HepG2 (cell line): ENCODE data around the gene SOAT2. TPM values are rescaled to one million over a fixed set of nuclear protein-coding genes. Genes with fewer than 3 reads are reported as not detected.

Experiments used
- ARHGAP35 ChIP-seq: sonication (generic); formaldehyde crosslinking; IDR thresholded peaks from 2 replicates; pipeline ENCODE4 v1.9.0; 2022; ENCODE audit warnings: mild to moderate bottlenecking, inconsistent platforms, moderate library complexity, missing genetic modification reagents, borderline replicate concordance
- ATF4 ChIP-seq, 2 experiments: fragments of 450-650 bp in 1 of 2; sonication (generic) in 1 of 2; formaldehyde crosslinking; IDR thresholded peaks; 2 replicates each; pipeline versions ENCODE4 v1.5.0 to v1.8.0; 2020 to 2022; ENCODE audit warnings: mild to moderate bottlenecking in 1 of 2, missing genetic modification reagents in 1 of 2
- CREBL2 ChIP-seq: sonication (generic); formaldehyde crosslinking; IDR thresholded peaks from 2 replicates; pipeline ENCODE4 v1.8.1; 2023; ENCODE audit warnings: missing genetic modification reagents, mild to moderate bottlenecking, borderline replicate concordance
- FOXA3 ChIP-seq: IDR thresholded peaks from 2 replicates; pipeline ENCODE4 v1.6.1; 2016; ENCODE audit warnings: missing genetic modification reagents, missing compliant biosample characterization
- FOXC1 ChIP-seq: sonication (generic); formaldehyde crosslinking; IDR thresholded peaks from 2 replicates; pipeline ENCODE4 v1.8.0; 2022; ENCODE audit warnings: mild to moderate bottlenecking, missing genetic modification reagents, borderline replicate concordance
- FOXJ3 ChIP-seq: sonication (generic); formaldehyde crosslinking; IDR thresholded peaks from 2 replicates; pipeline ENCODE4 v1.4.0; 2020; ENCODE audit warnings: missing genetic modification reagents, mild to moderate bottlenecking, borderline replicate concordance
- KAT8 ChIP-seq: IDR thresholded peaks from 2 replicates; pipeline ENCODE4 v1.6.1; 2016; ENCODE audit warnings: missing genetic modification reagents, missing compliant biosample characterization
- MEIS2 ChIP-seq: sonication (generic); formaldehyde crosslinking; IDR thresholded peaks from 2 replicates; pipeline ENCODE4 v1.9.0; 2021; ENCODE audit warnings: mild to moderate bottlenecking, missing genetic modification reagents
- MIER2 ChIP-seq: IDR thresholded peaks from 2 replicates; pipeline ENCODE4 v1.6.1; 2016; ENCODE audit warnings: missing biosample characterization, missing genetic modification reagents
- MYC ChIP-seq: sonication (generic); formaldehyde crosslinking; IDR thresholded peaks from 2 replicates; pipeline ENCODE4 v1.9.0; 2021; ENCODE audit warnings: missing genetic modification reagents, borderline replicate concordance
- PHF8 ChIP-seq: sonication (generic); formaldehyde crosslinking; IDR thresholded peaks from 2 replicates; pipeline ENCODE4 v1.5.0; 2020; ENCODE audit warnings: missing genetic modification reagents
- POLR2A ChIP-seq, 2 experiments: IDR thresholded peaks; 2 replicates each; pipeline ENCODE4 v1.6.1; 2011; ENCODE audit warnings: low read depth in 2 of 2, low read length in 2 of 2, mild to moderate bottlenecking in 1 of 2, moderate library complexity in 1 of 2; ENCODE audit not compliant: insufficient read depth in 1 of 2
- POLR2AphosphoS2 ChIP-seq: IDR thresholded peaks from 2 replicates; pipeline ENCODE4 v1.6.1; 2011; ENCODE audit warnings: low read depth, low read length, improper control_type of control experiment
- POLR2G ChIP-seq: fragments of 200-400 bp; formaldehyde crosslinking; IDR thresholded peaks from 2 replicates; pipeline ENCODE4 v1.6.1; 2018; ENCODE audit warnings: mild to moderate bottlenecking, low read depth, low read length, moderate library complexity
- RBM39 ChIP-seq: fragments of 200-400 bp; formaldehyde crosslinking; IDR thresholded peaks from one replicate; pipeline ENCODE4 v1.6.1; 2018; ENCODE audit warnings: antibody characterized with exemption, mild to moderate bottlenecking, low read depth, low read length; ENCODE audit not compliant: poor library complexity, severe bottlenecking
- SIX1 ChIP-seq: sonication (generic); formaldehyde crosslinking; IDR thresholded peaks from 2 replicates; pipeline ENCODE4 v1.4.0; 2020; ENCODE audit warnings: missing genetic modification reagents, borderline replicate concordance
- SNAPC4 ChIP-seq: sonication (generic); formaldehyde crosslinking; IDR thresholded peaks from 2 replicates; pipeline ENCODE4 v1.4.0; 2020; ENCODE audit warnings: mild to moderate bottlenecking, missing genetic modification reagents
- SPEN ChIP-seq: sonication (generic); formaldehyde crosslinking; IDR thresholded peaks from 2 replicates; pipeline ENCODE4 v1.5.1; 2020; ENCODE audit warnings: low read depth, mild to moderate bottlenecking, missing genetic modification reagents
- TEAD3 ChIP-seq: optimal IDR thresholded peaks from 2 replicates; pipeline ENCODE3; 2016; ENCODE audit warnings: borderline replicate concordance
- THRA ChIP-seq: sonication (generic); formaldehyde crosslinking; IDR thresholded peaks from 2 replicates; pipeline ENCODE4 v1.4.0; 2020; ENCODE audit warnings: missing genetic modification reagents, borderline replicate concordance
- ZNF878 ChIP-seq: sonication (generic); formaldehyde crosslinking; IDR thresholded peaks from 2 replicates; pipeline ENCODE4 v1.8.1; 2023; ENCODE audit warnings: mild to moderate bottlenecking, missing genetic modification reagents, moderate library complexity
- polyA plus RNA-seq, 8 experiments: library from polyadenylated mRNA; depleted of rRNA in 3 of 8; stranded (reverse) in 7 of 8; unstranded in 1 of 8; fragments of >200 nt; fragmentation: Illumina TruSeq in 4 of 8; extraction: Trizol in 4 of 8; gene quantifications; 2 replicates each; pipeline versions ENCODE4 v1.2.1 to v1.2.3, GENCODE V29; 2011 to 2016; ENCODE audit warnings: low read depth in 4 of 8, missing spikeins in 1 of 8, mixed read lengths in 1 of 8; ENCODE audit not compliant: insufficient read depth in 1 of 8
- total RNA-seq, 5 experiments: library from RNA; depleted of rRNA; stranded (reverse); fragments of >200 nt; fragmentation: Illumina TruSeq; extraction: Trizol; gene quantifications; 2 replicates each; pipeline ENCODE4 v1.2.3, GENCODE V29; 2016; ENCODE audit warnings: low read depth in 1 of 5

The SOAT2 gene
- total and polyA plus RNA-seq, 2 of the 13 experiments (the other 11 are each of a cell fraction or from before 2014, with no cell fraction given), result 14.9 to 108 TPM

DNA sequence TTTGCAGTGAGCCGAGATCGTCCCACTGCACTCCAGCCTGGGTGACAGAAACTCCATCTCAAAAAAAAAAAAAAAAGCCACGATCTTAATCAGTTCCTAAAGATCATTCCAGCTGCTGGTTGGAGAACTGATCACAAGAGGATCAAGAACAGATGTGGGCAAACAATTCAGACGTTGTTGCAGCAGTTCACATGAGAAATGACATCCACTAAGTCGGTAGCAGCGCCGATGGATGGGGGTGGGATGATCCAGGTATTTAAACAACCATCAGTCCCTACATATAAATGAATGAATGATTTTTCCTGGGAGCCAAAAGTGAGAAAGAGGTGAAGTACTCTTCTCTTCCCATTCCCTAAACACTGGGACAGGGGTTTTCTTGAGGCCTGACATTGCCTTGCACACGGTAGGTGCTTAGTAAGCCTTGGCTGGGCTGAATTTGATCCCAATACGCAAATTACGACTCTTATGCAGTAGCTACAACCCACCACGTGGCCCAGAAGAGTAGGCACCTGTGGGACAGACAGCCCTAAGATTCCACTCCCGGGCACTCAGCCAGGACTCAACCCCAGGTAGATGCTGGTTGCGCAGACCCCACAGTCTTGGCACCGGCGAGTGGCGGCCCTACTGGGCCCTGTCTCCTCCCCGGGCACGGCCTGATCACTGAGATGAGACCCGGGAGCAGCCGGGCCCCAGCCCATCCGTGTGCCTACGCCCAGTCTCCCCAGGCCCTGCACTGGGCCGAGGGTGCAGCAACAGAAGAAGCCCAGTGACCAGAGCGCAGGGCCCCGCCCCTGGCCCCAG lies 24.7 kb upstream of the SOAT2 start (continued):
- TF ChIP-seq KAT8 (CRISPR knock-in tag), result no peak
- no peak for TF ChIP-seq FOXJ3 (CRISPR knock-in tag)
- TF ChIP-seq RBM39, result peak; percentile 16
- no peak for TF ChIP-seq SIX1 (CRISPR knock-in tag)
- peak; percentile 40 for TF ChIP-seq TEAD3 (CRISPR knock-in tag)
- TF ChIP-seq SNAPC4 (CRISPR knock-in tag), result peak; percentile 80; the same call in 1 of the 2 replicates
- no peak for TF ChIP-seq POLR2AphosphoS2
- peak; percentile 85; the same call in 1 of the 2 replicates for TF ChIP-seq PHF8 (CRISPR knock-in tag)
- TF ChIP-seq SPEN (CRISPR knock-in tag), result no peak
- peak; percentile 75; the same call in 1 of the 2 replicates for TF ChIP-seq MYC (CRISPR knock-in tag)
- no peak for TF ChIP-seq ATF4 (CRISPR knock-in tag; IDR thresholded peaks at IDR 0.05)
- TF ChIP-seq ZNF878 (CRISPR knock-in tag), result no peak
- TF ChIP-seq POLR2G, result peak; percentile 80
- no peak for TF ChIP-seq THRA (CRISPR knock-in tag)
- TF ChIP-seq FOXC1 (CRISPR knock-in tag), result peak; percentile 40; the same call in 1 of the 2 replicates
- TF ChIP-seq POLR2A (IDR thresholded peaks at IDR 0.05; ENCODE audit: insufficient read depth in 1 of 2, low read depth in 2 of 2, low read length in 2 of 2), result peak; percentile 49 to 78
- TF ChIP-seq MIER2 (CRISPR knock-in tag), result peak; percentile 45; the same call in 1 of the 2 replicates
- TF ChIP-seq CREBL2, result no peak
- peak; percentile 38; the same call in 1 of the 2 replicates for TF ChIP-seq MEIS2 (CRISPR knock-in tag)
- TF ChIP-seq ARHGAP35, result 0 out of 2 replicates have a peak, but pooled peaks have one; percentile 26
- no peak for TF ChIP-seq FOXA3 (CRISPR knock-in tag)
